ENCODE results near the gene EYA2. TPM values are rescaled to one million over a fixed set of nuclear protein-coding genes. Genes with fewer than 3 reads are reported as not detected.

EYA2 gene
- total RNA-seq, 1 experiment from 2014 or later: 0.74 TPM

DNA sequence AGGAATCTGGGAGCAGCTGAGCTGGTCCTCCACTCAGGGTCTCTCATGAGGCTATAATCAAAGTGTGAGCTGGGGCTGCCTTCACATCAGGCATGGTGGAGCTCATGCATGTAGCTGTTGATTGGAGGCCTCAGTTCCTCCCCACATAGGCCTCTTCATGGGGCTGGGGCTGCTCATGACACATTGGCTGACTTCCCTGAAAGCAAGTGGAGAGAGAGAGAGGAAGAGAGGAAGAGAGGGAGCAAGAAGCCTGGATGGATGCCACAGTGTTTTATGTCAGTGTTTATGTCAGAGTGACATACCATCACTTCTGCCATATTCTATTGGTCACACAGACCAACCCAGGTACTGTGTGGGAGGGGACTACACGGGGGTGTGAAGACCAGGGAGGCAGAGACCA is 43.8 kb downstream of the EYA2 start:
- Histone ChIP-seq H3K9ac (ENCODE audit: extremely low read depth, insufficient read length, low read length) (no peak overlapping the region), H3K27me3 (ENCODE audit: insufficient read depth, low read length) (no peaks in the 10 kb centered on the region), H2BK5ac (ENCODE audit: insufficient read length, low read length) (no peak overlapping the region), H3K4me2 (ENCODE audit: insufficient read depth, insufficient read length, low read length) (no peak overlapping the region), H3K14ac (ENCODE audit: insufficient read depth, low read length) (no peak overlapping the region), H2BK120ac (ENCODE audit: low read depth, low read length, poor library complexity, severe bottlenecking) (no peak overlapping the region), H2AK5ac (ENCODE audit: insufficient read length, low read length) (no peak overlapping the region), H2BK12ac (ENCODE audit: insufficient read length, low read depth, low read length) (no peak overlapping the region), H3K4ac (ENCODE audit: low read depth, low read length) (no peak overlapping the region), H3K79me1 (ENCODE audit: insufficient read depth, low read depth, low read length, poor library complexity, severe bottlenecking) (no peaks in the 10 kb centered on the region), H3K18ac (ENCODE audit: insufficient read length, low read depth, low read length) (no peak overlapping the region), H3K9me3 (ENCODE audit: control insufficient read depth, low read depth, low read length) (no peaks in the 10 kb centered on the region), H3K56ac (ENCODE audit: insufficient read length, low read depth, low read length) (no peak overlapping the region), H3K23me2 (ENCODE audit: insufficient read length, low read depth, low read length, poor library complexity, severe bottlenecking) (no peaks in the 10 kb centered on the region), H4K20me1 (ENCODE audit: control insufficient read depth, insufficient read depth, insufficient read length) (no peaks in the 10 kb centered on the region), H3T11ph (ENCODE audit: low read length) (no peak overlapping the region), H2AFZ (ENCODE audit: low read length) (no peak overlapping the region), H4K5ac (ENCODE audit: insufficient read length, low read depth, low read length) (no peak overlapping the region), H2BK20ac (ENCODE audit: low read depth, low read length, poor library complexity, severe bottlenecking) (no peak overlapping the region), H4K8ac (replicated peaks; ENCODE audit: insufficient read length, low read depth, low read length) (no peak overlapping the region), H3K23ac (ENCODE audit: insufficient read length, low read depth, low read length) (no peak overlapping the region), H4K91ac (ENCODE audit: insufficient read length, low read depth, low read length) (no peak overlapping the region), H2BK15ac (ENCODE audit: low read depth, low read length) (no peak overlapping the region), H3K79me2 (ENCODE audit: insufficient read depth, low read length) (no peaks in the 10 kb centered on the region), H3K27ac (ENCODE audit: insufficient read length, low read depth, low read length) (no peak overlapping the region), H3K4me1 (ENCODE audit: insufficient read depth, low read length) (no peaks in the 10 kb centered on the region)
- Mint-ChIP-seq H3K4me3 (no peak overlapping the region), H3K9me3 (no peaks in the 10 kb centered on the region; a peak in 1 of 5 replicates), H3K4me1 (peaks cover 0 to 5% of the 10 kb centered on the region in 2 experiments; a peak in 3 of 4 replicates), H3K27me3 (ENCODE audit: low read depth) (no peaks in the 10 kb centered on the region), H3K27ac (no peak overlapping the region), H3K36me3 (ENCODE audit: insufficient read depth in 1 of 3, low read depth in 3 of 3) (no peaks in the 10 kb centered on the region; a peak in 1 of 7 replicates)
- DNase-seq: no peak
- WGBS (ENCODE audit: extremely low coverage, insufficient read length, low lambda C conversion rate): no CpG with 5 or more reads among the region's 1 CpG
- TF ChIP-seq, protein P1, sequence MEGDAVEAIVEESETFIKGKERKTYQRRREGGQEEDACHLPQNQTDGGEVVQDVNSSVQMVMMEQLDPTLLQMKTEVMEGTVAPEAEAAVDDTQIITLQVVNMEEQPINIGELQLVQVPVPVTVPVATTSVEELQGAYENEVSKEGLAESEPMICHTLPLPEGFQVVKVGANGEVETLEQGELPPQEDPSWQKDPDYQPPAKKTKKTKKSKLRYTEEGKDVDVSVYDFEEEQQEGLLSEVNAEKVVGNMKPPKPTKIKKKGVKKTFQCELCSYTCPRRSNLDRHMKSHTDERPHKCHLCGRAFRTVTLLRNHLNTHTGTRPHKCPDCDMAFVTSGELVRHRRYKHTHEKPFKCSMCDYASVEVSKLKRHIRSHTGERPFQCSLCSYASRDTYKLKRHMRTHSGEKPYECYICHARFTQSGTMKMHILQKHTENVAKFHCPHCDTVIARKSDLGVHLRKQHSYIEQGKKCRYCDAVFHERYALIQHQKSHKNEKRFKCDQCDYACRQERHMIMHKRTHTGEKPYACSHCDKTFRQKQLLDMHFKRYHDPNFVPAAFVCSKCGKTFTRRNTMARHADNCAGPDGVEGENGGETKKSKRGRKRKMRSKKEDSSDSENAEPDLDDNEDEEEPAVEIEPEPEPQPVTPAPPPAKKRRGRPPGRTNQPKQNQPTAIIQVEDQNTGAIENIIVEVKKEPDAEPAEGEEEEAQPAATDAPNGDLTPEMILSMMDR (conservative IDR thresholded peaks at IDR 0.05): no peak
